Fibroblast of skin of right biceps (primary cell): ENCODE results near the gene TTC21A.

Experiments used
- DNase-seq: peaks from one replicate; pipeline ENCODE4 v3.0.0-alpha.2; 2013

The TTC21A gene

GRCh38 chr3:39183211-39184080 lies 76.0 kb downstream of the TTC21A start:
- DNase-seq, result no peak

- DNase-seq, result no peak
These were observed 76.8 kb downstream of the TTC21A start for GRCh38 chr3:39184081-39184967.

GRCh38 chr3:39184968-39185285 lies 77.4 kb downstream of the TTC21A start:
- no peak for DNase-seq

- DNase-seq, result no peak
These were observed 78.0 kb downstream of the TTC21A start for GRCh38 chr3:39185326-39185958.

- no peak for DNase-seq
These were observed 78.6 kb downstream of the TTC21A start for GRCh38 chr3:39185959-39186691.

- no peak for DNase-seq
These were observed 79.2 kb downstream of the TTC21A start for GRCh38 chr3:39186692-39187151.

GRCh38 chr3:39187372-39188155 lies 80.1 kb downstream of the TTC21A start:
- no peak for DNase-seq
